ENCODE measurements around the gene RBM38.
A peak's percentile ranks its signal among the peaks of the same experiment; 100 is the strongest.

Gene RBM38

DNA sequence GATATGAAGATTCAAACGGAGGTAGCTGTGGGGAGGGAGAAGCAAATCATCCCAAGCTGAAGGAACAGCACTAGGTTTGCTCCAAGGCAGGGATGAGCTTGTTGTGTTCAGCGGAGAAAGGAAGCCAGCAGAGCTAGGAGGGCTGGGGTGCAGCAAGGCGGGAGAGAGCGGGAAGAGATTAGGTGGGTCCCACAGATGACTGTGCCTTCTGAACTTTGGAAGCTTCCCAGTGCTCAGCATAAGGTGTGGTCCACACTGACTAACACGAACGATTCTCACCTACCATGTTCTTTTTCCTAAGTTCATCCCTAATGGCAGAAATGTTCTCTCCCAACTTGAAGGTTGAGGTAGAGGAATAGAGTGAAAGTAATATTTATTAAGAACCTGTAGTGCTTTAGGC, 38.9 kb upstream of the RBM38 start:
- Histone ChIP-seq H3K27me3 (ENCODE audit: insufficient read depth, low read length) (no peaks in the 10 kb centered on the region), H3K4me1 (ENCODE audit: insufficient read depth, low read length) (peaks cover 5% of the 10 kb centered on the region; the same call in 1 of the 2 replicates), H3K4me3 (ENCODE audit: low read length) (peak overlapping the region; percentile 99), H3K9ac (ENCODE audit: low read depth, low read length) (peak overlapping the region; percentile 94; the same call in 1 of the 2 replicates), H3K36me3 (ENCODE audit: insufficient read depth, low read depth, low read length) (no peaks in the 10 kb centered on the region; the same call in 1 of the 2 replicates), H3K9me3 (ENCODE audit: insufficient read depth, low read depth, low read length) (no peaks in the 10 kb centered on the region), H3K27ac (ENCODE audit: low read length) (no peak overlapping the region)

DNA sequence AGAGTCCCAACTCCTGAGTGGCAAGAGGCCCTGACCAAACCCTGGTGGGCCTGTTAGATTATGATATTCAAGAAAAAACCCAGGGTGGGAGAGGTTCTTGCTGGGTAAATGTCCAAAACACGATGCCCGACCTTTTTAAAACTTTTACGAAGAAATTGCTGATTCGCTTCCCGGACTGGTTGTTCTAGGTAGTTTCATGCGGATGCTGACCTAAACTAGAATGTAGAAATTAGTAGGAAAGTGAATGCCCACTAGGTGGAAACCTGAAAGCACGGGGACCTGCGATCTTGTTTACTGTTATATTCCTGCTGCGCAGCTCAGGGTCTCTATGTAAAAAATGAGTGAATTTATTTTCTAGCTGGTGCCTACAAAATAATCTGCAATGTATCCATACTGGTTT, 37.8 kb upstream of the RBM38 start:
- Histone ChIP-seq H3K9ac (ENCODE audit: low read depth, low read length) (no peak overlapping the region), H3K27me3 (ENCODE audit: insufficient read depth, low read length) (no peaks in the 10 kb centered on the region), H3K9me3 (ENCODE audit: insufficient read depth, low read depth, low read length) (no peaks in the 10 kb centered on the region), H3K36me3 (ENCODE audit: insufficient read depth, low read depth, low read length) (no peaks in the 10 kb centered on the region; the same call in 1 of the 2 replicates), H3K27ac (ENCODE audit: low read length) (no peak overlapping the region), H3K4me1 (ENCODE audit: insufficient read depth, low read length) (peaks cover 5% of the 10 kb centered on the region; the same call in 1 of the 2 replicates), H3K4me3 (ENCODE audit: low read length) (no peak overlapping the region)

- H3K36me3 ChIP-seq (ENCODE audit: insufficient read depth, low read depth, low read length) = peaks cover 12% of the 10 kb centered on the region
Observed at GRCh38 chr20:57361517-57361916, 29.7 kb upstream of the RBM38 start.

DNA sequence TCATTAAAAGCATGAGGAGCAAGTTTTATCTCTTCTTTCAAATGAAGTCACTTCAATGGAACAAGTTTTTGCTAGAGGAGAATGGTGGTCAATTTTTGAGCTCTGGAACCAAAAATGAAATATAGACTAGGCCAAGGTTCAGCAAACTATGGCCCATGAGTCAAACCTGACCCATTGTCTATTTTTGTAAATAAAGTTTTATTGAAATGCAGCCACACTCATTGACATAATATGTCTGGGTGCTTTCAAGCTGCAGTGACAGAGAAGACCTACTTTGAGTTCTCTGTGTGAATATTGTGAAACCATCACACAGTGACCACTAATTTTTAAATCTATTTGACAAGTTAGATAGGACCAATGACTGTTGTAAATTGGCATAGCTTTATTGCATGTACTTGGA, 26.7 kb upstream of the RBM38 start:
- H3K27ac ChIP-seq (ENCODE audit: low read length) = no peak overlapping the region
- H3K27me3 ChIP-seq (ENCODE audit: insufficient read depth, low read length) = no peaks in the 10 kb centered on the region
- H3K9me3 ChIP-seq (ENCODE audit: insufficient read depth, low read depth, low read length) = peaks cover 9% of the 10 kb centered on the region; the same call in 1 of the 2 replicates
- H3K4me1 ChIP-seq (ENCODE audit: insufficient read depth, low read length) = no peaks in the 10 kb centered on the region
- no peak overlapping the region for H3K9ac ChIP-seq (ENCODE audit: low read depth, low read length)
- H3K4me3 ChIP-seq (ENCODE audit: low read length) = no peak overlapping the region
- peaks cover 41% of the 10 kb centered on the region for H3K36me3 ChIP-seq (ENCODE audit: insufficient read depth, low read depth, low read length)

More at GRCh38 chr20:57361517-57361916, 29.7 kb upstream of the RBM38 start:
- Histone ChIP-seq H3K4me3 (ENCODE audit: low read length) (no peak overlapping the region), H3K9me3 (ENCODE audit: insufficient read depth, low read depth, low read length) (peaks cover 9% of the 10 kb centered on the region; the same call in 1 of the 2 replicates), H3K4me1 (ENCODE audit: insufficient read depth, low read length) (no peaks in the 10 kb centered on the region), H3K27ac (ENCODE audit: low read length) (no peak overlapping the region), H3K27me3 (ENCODE audit: insufficient read depth, low read length) (no peaks in the 10 kb centered on the region), H3K9ac (ENCODE audit: low read depth, low read length) (no peak overlapping the region)

DNA sequence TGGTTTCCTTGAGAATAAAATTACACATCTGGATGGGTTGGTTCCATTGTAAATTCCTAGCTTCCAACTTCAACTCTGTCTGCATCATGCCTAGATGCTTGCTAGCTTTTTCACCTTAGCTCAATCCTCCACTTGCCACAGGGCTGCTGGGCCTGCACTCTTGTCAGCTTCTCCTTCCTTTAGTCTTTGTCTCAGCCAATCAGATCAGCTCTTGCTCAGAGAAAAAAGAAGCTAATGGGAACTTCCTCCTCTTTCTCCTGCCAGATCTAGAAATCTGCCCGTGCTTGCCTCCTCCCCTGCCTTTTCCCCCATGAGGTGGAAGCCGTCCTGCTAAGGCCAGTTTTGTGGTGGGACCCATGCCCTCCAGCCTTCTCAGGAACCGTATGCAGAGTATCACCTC, 21.6 kb upstream of the RBM38 start:
- no peaks in the 10 kb centered on the region for H3K27me3 ChIP-seq (ENCODE audit: insufficient read depth, low read length)
- no peak overlapping the region for H3K4me3 ChIP-seq (ENCODE audit: low read length)
- no peaks in the 10 kb centered on the region for H3K4me1 ChIP-seq (ENCODE audit: insufficient read depth, low read length)
- no peak overlapping the region for H3K9ac ChIP-seq (ENCODE audit: low read depth, low read length)
- no peaks in the 10 kb centered on the region for H3K9me3 ChIP-seq (ENCODE audit: insufficient read depth, low read depth, low read length)
- no peak overlapping the region for H3K27ac ChIP-seq (ENCODE audit: low read length)
- H3K36me3 ChIP-seq (ENCODE audit: insufficient read depth, low read depth, low read length) = peaks cover 93% of the 10 kb centered on the region

DNA sequence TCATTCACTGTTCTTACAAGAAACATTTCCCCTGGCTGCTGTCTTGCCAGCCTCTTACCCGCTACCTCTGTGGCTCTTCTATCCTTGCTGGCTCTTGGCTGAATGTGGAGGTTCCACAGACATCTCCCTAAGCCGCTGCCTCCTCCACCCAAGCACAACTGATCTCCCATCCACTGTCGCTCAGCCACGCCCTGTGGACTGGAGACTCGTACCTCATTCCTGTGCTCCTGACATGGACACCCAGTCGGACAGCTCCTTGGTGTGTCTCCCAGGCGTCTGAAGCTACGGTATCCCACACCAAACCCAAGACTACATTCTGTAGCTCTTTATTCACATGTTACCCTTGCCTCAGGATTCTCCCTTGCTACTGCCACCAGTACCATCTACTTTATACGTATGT, 20.9 kb upstream of the RBM38 start:
- peaks cover 100% of the 10 kb centered on the region for H3K36me3 ChIP-seq (ENCODE audit: insufficient read depth, low read depth, low read length)
- no peak overlapping the region for H3K27ac ChIP-seq (ENCODE audit: low read length)
- no peaks in the 10 kb centered on the region for H3K27me3 ChIP-seq (ENCODE audit: insufficient read depth, low read length)
- H3K9me3 ChIP-seq (ENCODE audit: insufficient read depth, low read depth, low read length) = no peaks in the 10 kb centered on the region
- H3K4me1 ChIP-seq (ENCODE audit: insufficient read depth, low read length) = no peaks in the 10 kb centered on the region
- H3K9ac ChIP-seq (ENCODE audit: low read depth, low read length) = no peak overlapping the region
- H3K4me3 ChIP-seq (ENCODE audit: low read length) = no peak overlapping the region

DNA sequence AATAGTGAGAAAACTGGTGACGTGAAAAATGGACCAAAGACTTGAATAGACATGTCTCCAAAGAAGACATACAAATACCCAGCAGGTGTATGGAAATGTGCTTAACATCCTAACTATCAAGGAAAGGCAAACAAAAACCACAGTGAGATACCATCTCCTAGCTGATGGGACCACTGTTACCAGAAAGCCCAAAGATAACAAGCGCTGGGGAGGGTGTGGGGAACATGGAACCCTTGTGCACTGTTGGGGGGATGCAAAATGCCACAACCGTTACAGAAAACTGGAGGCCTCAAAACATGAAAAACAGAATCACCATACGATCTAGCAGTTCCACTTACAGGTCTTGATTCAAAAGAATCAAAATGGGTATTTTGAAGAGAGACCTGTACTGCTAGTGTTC, 19.8 kb upstream of the RBM38 start:
- H3K27ac ChIP-seq (ENCODE audit: low read length) = no peak overlapping the region
- H3K9me3 ChIP-seq (ENCODE audit: insufficient read depth, low read depth, low read length) = no peaks in the 10 kb centered on the region
- peaks cover 100% of the 10 kb centered on the region for H3K36me3 ChIP-seq (ENCODE audit: insufficient read depth, low read depth, low read length)
- no peaks in the 10 kb centered on the region for H3K27me3 ChIP-seq (ENCODE audit: insufficient read depth, low read length)
- H3K9ac ChIP-seq (ENCODE audit: low read depth, low read length) = no peak overlapping the region
- no peaks in the 10 kb centered on the region for H3K4me1 ChIP-seq (ENCODE audit: insufficient read depth, low read length)
- H3K4me3 ChIP-seq (ENCODE audit: low read length) = no peak overlapping the region

DNA sequence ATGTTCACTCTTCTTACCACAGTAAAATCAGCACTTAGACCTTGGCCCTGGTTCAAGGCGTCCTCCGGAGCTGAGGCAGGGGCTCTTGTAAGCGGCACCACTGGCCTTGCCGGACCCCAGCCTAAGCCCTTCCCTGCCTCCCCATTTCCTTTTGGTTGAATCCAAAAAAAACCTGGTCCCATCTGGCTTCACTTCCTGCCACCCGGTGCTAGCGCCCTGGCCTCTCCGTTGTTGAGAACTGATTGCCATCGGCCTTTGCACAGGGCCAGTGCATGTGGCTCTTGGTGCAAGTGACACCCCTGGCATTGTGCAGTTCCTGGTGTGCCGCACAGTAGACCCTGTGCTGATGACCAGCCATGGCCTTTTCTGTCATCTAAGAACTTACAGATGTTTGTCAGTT, 19.0 kb upstream of the RBM38 start:
- H3K27ac ChIP-seq (ENCODE audit: low read length) = no peak overlapping the region
- H3K27me3 ChIP-seq (ENCODE audit: insufficient read depth, low read length) = no peaks in the 10 kb centered on the region
- no peaks in the 10 kb centered on the region for H3K9me3 ChIP-seq (ENCODE audit: insufficient read depth, low read depth, low read length)
- H3K4me1 ChIP-seq (ENCODE audit: insufficient read depth, low read length) = no peaks in the 10 kb centered on the region
- H3K4me3 ChIP-seq (ENCODE audit: low read length) = no peak overlapping the region
- H3K36me3 ChIP-seq (ENCODE audit: insufficient read depth, low read depth, low read length) = peaks cover 100% of the 10 kb centered on the region
- H3K9ac ChIP-seq (ENCODE audit: low read depth, low read length) = no peak overlapping the region

DNA sequence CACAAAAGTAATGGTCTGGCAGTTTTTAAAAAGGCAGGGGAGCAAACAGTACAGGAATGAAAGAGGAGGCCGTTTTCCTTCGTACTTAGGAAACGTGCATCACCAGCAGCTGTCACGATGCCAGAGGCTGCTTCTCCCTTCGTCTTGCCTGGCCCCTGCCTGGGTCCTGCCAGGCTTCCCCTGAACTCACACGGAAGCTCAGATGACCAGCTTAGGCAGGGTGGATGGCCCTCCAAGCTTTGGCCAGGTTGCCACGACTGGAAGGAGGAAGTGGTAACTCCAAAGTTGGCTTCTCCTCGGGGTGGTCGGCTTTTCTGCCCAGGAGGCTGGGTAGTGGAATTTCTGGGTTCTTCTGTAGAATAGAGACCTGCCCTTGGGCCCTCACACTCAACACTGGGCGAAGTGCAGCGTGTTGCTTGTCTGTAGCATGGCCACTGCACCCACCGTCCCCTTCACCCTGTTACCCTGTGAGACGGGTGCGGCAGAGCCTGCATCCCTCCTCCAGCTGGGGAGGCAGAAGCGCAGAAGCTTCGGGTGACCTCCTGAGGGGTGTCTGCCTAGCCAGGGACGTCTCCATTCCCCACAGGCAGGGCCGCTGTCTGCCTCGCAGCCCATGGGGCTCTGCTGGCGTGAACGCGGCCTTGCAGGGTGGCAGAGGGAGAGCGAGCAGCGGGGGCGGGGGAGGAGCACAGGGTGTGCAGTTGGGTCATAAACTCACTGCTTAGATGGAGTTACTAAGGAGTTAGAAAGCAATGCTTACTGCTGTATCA, 18.4 kb upstream of the RBM38 start:
- Histone ChIP-seq H3K27me3 (ENCODE audit: insufficient read depth, low read length) (no peaks in the 10 kb centered on the region), H3K9me3 (ENCODE audit: insufficient read depth, low read depth, low read length) (no peaks in the 10 kb centered on the region), H3K27ac (ENCODE audit: low read length) (no peak overlapping the region), H3K4me3 (ENCODE audit: low read length) (no peak overlapping the region), H3K36me3 (ENCODE audit: insufficient read depth, low read depth, low read length) (peaks cover 100% of the 10 kb centered on the region), H3K4me1 (ENCODE audit: insufficient read depth, low read length) (no peaks in the 10 kb centered on the region), H3K9ac (ENCODE audit: low read depth, low read length) (no peak overlapping the region)

GRCh38 chr20:57374343-57374930, 16.8 kb upstream of the RBM38 start:
- peaks cover 100% of the 10 kb centered on the region for H3K36me3 ChIP-seq (ENCODE audit: insufficient read depth, low read depth, low read length)
- H3K9ac ChIP-seq (ENCODE audit: low read depth, low read length) = no peak overlapping the region
- H3K27ac ChIP-seq (ENCODE audit: low read length) = no peak overlapping the region
- H3K9me3 ChIP-seq (ENCODE audit: insufficient read depth, low read depth, low read length) = no peaks in the 10 kb centered on the region
- no peaks in the 10 kb centered on the region for H3K27me3 ChIP-seq (ENCODE audit: insufficient read depth, low read length)
- no peaks in the 10 kb centered on the region for H3K4me1 ChIP-seq (ENCODE audit: insufficient read depth, low read length)
- H3K4me3 ChIP-seq (ENCODE audit: low read length) = no peak overlapping the region

DNA sequence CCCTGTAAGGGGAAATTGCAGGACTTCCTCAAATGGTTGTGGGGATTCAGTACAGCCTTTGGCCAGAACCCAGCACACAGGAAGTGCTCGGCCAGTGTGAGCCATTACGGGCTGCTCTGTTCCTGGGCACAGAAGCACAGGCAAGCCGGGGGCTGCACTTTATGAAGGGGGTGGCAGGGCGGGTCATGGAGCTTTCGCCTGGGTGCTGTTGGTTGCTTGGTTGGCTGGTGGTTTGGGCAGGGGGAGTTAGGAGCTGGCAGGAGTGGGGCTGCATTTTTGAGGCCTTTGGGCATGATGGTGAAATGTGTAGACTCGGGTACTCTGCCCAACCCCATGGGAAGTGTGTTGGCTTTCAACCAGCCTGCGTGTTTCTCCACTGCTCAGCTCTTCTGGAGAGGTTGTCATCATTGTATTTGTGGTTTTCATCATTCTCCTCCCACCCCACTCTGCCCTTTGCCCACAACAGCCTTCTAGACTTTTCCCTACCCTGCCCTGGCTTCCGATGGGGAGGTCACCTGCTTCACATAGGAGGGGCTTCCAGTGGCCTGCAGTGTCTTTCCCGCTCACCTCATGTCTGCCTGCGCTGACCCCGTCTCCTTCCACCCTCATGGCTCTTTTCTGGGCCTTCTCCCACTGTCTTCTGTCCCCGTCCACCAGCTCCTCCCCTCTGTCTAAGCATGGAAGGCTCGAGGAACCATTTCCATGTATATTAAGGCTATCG, 16.1 kb upstream of the RBM38 start:
- Histone ChIP-seq H3K36me3 (ENCODE audit: insufficient read depth, low read depth, low read length) (peaks cover 100% of the 10 kb centered on the region), H3K27ac (ENCODE audit: low read length) (no peak overlapping the region), H3K4me1 (ENCODE audit: insufficient read depth, low read length) (no peaks in the 10 kb centered on the region), H3K9ac (ENCODE audit: low read depth, low read length) (no peak overlapping the region), H3K9me3 (ENCODE audit: insufficient read depth, low read depth, low read length) (no peaks in the 10 kb centered on the region), H3K4me3 (ENCODE audit: low read length) (no peak overlapping the region), H3K27me3 (ENCODE audit: insufficient read depth, low read length) (no peaks in the 10 kb centered on the region)

Data from iPS-20b (cell line).